Lower leg skin (tissue), 3 donors: ENCODE data around the gene TMEM235.

Experiments used
- CTCF ChIP-seq, 3 donors: fragments of 450-650 bp; IDR thresholded peaks; one replicate each; pipeline ENCODE4 v1.5.1; 2016; ENCODE audit warnings: antibody characterized with exemption in 3 of 3, mild to moderate bottlenecking in 3 of 3, moderate library complexity in 2 of 3
- POLR2A ChIP-seq, 2 donors: fragments of 450-650 bp; IDR thresholded peaks; one replicate each; pipeline ENCODE4 v1.6.1; 2016 to 2017; ENCODE audit warnings: antibody characterized with exemption in 2 of 2, mild to moderate bottlenecking in 1 of 2, moderate library complexity in 1 of 2

- TF ChIP-seq POLR2A (IDR thresholded peaks at IDR 0.05) (no peak), CTCF (IDR thresholded peaks at IDR 0.05) (no peak)
These were observed 27.1 kb downstream of the TMEM235 start for GRCh38 chr17:78258323-78259191.
